HG03354 (cell line): ENCODE results near the gene PFAS.

Experiments used
- ATAC-seq: cut with Tn5 transposase; IDR thresholded peaks from one replicate; pipeline ENCODE4 v1.9.1; 2021; ENCODE audit warnings: mild to moderate bottlenecking; ENCODE audit not compliant: unreplicated experiment, poor library complexity, severe bottlenecking

PFAS gene

GRCh38 chr17:8266648-8267479, 17.8 kb downstream of the PFAS start:
- ATAC-seq, result no peak

- ATAC-seq, result no peak
These were observed 18.5 kb downstream of the PFAS start for GRCh38 chr17:8267480-8268147.

GRCh38 chr17:8268550-8269298, 19.6 kb downstream of the PFAS start:
- ATAC-seq, result no peak

GRCh38 chr17:8272421-8272820, 23.3 kb downstream of the PFAS start:
- no peak for ATAC-seq

- ATAC-seq, result no peak
These were observed 24.9 kb downstream of the PFAS start for GRCh38 chr17:8273884-8274444.

- no peak for ATAC-seq
These were observed 25.7 kb downstream of the PFAS start for GRCh38 chr17:8274816-8275215.

- ATAC-seq, result no peak
These were observed 26.6 kb downstream of the PFAS start for GRCh38 chr17:8275421-8276290.

- ATAC-seq, result no peak
These were observed 28.2 kb downstream of the PFAS start for GRCh38 chr17:8277317-8277716.

- ATAC-seq, result no peak
These were observed 33.3 kb downstream of the PFAS start for GRCh38 chr17:8282345-8282744.

GRCh38 chr17:8283356-8283755, 34.3 kb downstream of the PFAS start:
- ATAC-seq, result no peak

GRCh38 chr17:8284126-8284525, 35.0 kb downstream of the PFAS start:
- ATAC-seq, result no peak

GRCh38 chr17:8285270-8286181, 36.4 kb downstream of the PFAS start:
- ATAC-seq, result no peak

GRCh38 chr17:8287651-8288335, 38.7 kb downstream of the PFAS start:
- ATAC-seq, result no peak

GRCh38 chr17:8288336-8289102, 39.4 kb downstream of the PFAS start, which contains the start of gene RANGRF:
Gene RANGRF, plus strand, starts transcription at chr17:8288670. Its CDS starts 119 bp downstream, at chr17:8288789.
- ATAC-seq, result peak; percentile 86

- ATAC-seq, result no peak
These were observed 40.0 kb downstream of the PFAS start for GRCh38 chr17:8289103-8289397.

- ATAC-seq, result no peak
These were observed 41.0 kb downstream of the PFAS start for GRCh38 chr17:8290043-8290442.
